ENCODE measurements around the gene ANKDD1B. TPM values are rescaled to one million over a fixed set of nuclear protein-coding genes. Genes with fewer than 3 reads are reported as not detected.

The ANKDD1B gene
- total and polyA plus RNA-seq, 2 experiments from 2014 or later, result 0.40 to 0.73 TPM

DNA sequence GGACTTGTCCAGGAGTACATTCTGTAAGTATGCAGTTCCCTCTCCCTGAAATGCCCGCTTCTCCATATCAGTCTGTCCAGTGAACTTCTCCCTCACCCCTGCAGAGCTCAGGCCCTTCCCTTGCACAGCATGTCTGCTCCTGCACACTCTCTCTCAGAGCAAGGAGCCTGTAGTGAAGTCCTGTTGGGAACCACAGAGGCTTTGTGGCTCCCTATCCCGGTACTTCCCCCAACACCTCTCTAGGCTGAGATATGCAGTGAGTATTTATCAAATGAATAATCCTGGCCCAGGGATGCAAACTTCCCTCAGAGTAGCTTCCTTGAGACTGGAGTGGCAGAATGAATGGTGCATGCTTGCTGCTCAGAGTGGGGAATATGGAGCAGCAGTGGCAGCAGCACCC is 57.2 kb downstream of the ANKDD1B start:
- Histone ChIP-seq H3K27ac (ENCODE audit: low read depth) (no peak overlapping the region), H2AFZ (no peak overlapping the region), H3F3A (replicated peaks; ENCODE audit: low read depth) (no peaks in the 10 kb centered on the region), H3K9me2 (ENCODE audit: insufficient read depth) (peaks cover 7% of the 10 kb centered on the region; the same call in 1 of the 2 replicates), H3K36me3 (ENCODE audit: insufficient read depth) (no peaks in the 10 kb centered on the region), H4K20me1 (replicated peaks; ENCODE audit: insufficient read depth) (no peaks in the 10 kb centered on the region), H3K79me2 (replicated peaks; ENCODE audit: insufficient read depth) (no peaks in the 10 kb centered on the region), H3K4me3 (no peak overlapping the region), H3K4me2 (no peak overlapping the region), H3K4me1 (ENCODE audit: insufficient read depth) (no peaks in the 10 kb centered on the region), H3K27me3 (ENCODE audit: insufficient read depth) (no peaks in the 10 kb centered on the region)
- H3K27me3 Mint-ChIP-seq (ENCODE audit: insufficient read depth, low read depth, poor library complexity), result no peaks in the 10 kb centered on the region
- ATAC-seq (peak; percentile 49), DNase-seq (ENCODE audit: low spot score) (no peak)
- H3K9me3 Mint-ChIP-seq, result no peaks in the 10 kb centered on the region
- H3K27ac Mint-ChIP-seq, result no peak overlapping the region
- peaks cover 20% of the 10 kb centered on the region for H3K4me1 Mint-ChIP-seq
- no peaks in the 10 kb centered on the region; the same call in 2 of the 3 replicates for H3K36me3 Mint-ChIP-seq (ENCODE audit: low read depth)
- TF ChIP-seq, protein P1, sequence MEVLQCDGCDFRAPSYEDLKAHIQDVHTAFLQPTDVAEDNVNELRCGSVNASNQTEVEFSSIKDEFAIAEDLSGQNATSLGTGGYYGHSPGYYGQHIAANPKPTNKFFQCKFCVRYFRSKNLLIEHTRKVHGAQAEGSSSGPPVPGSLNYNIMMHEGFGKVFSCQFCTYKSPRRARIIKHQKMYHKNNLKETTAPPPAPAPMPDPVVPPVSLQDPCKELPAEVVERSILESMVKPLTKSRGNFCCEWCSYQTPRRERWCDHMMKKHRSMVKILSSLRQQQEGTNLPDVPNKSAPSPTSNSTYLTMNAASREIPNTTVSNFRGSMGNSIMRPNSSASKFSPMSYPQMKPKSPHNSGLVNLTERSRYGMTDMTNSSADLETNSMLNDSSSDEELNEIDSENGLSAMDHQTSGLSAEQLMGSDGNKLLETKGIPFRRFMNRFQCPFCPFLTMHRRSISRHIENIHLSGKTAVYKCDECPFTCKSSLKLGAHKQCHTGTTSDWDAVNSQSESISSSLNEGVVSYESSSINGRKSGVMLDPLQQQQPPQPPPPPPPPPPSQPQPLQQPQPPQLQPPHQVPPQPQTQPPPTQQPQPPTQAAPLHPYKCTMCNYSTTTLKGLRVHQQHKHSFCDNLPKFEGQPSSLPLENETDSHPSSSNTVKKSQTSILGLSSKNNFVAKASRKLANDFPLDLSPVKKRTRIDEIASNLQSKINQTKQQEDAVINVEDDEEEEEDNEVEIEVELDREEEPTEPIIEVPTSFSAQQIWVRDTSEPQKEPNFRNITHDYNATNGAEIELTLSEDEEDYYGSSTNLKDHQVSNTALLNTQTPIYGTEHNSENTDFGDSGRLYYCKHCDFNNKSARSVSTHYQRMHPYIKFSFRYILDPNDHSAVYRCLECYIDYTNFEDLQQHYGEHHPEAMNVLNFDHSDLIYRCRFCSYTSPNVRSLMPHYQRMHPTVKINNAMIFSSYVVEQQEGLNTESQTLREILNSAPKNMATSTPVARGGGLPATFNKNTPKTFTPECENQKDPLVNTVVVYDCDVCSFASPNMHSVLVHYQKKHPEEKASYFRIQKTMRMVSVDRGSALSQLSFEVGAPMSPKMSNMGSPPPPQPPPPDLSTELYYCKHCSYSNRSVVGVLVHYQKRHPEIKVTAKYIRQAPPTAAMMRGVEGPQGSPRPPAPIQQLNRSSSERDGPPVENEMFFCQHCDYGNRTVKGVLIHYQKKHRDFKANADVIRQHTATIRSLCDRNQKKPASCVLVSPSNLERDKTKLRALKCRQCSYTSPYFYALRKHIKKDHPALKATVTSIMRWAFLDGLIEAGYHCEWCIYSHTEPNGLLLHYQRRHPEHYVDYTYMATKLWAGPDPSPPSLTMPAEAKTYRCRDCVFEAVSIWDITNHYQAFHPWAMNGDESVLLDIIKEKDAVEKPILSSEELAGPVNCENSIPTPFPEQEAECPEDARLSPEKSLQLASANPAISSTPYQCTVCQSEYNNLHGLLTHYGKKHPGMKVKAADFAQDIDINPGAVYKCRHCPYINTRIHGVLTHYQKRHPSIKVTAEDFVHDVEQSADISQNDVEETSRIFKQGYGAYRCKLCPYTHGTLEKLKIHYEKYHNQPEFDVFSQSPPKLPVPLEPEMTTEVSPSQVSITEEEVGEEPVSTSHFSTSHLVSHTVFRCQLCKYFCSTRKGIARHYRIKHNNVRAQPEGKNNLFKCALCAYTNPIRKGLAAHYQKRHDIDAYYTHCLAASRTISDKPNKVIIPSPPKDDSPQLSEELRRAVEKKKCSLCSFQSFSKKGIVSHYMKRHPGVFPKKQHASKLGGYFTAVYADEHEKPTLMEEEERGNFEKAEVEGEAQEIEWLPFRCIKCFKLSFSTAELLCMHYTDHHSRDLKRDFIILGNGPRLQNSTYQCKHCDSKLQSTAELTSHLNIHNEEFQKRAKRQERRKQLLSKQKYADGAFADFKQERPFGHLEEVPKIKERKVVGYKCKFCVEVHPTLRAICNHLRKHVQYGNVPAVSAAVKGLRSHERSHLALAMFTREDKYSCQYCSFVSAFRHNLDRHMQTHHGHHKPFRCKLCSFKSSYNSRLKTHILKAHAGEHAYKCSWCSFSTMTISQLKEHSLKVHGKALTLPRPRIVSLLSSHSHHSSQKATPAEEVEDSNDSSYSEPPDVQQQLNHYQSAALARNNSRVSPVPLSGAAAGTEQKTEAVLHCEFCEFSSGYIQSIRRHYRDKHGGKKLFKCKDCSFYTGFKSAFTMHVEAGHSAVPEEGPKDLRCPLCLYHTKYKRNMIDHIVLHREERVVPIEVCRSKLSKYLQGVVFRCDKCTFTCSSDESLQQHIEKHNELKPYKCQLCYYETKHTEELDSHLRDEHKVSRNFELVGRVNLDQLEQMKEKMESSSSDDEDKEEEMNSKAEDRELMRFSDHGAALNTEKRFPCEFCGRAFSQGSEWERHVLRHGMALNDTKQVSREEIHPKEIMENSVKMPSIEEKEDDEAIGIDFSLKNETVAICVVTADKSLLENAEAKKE (CRISPR knock-in tag; IDR thresholded peaks at IDR 0.05), result no peak
- TF ChIP-seq STAT1 (IDR thresholded peaks at IDR 0.05; ENCODE audit: unreplicated experiment) (no peak), EZH2 (IDR thresholded peaks at IDR 0.05; ENCODE audit: low read depth, unreplicated experiment) (no peak), CREB1 (CRISPR knock-in tag; IDR thresholded peaks at IDR 0.05; ENCODE audit: low read depth) (no peak), ZNF114 (CRISPR knock-in tag; IDR thresholded peaks at IDR 0.05) (no peak), JUNB (IDR thresholded peaks at IDR 0.05; ENCODE audit: unreplicated experiment) (no peak), ZNF331 (CRISPR knock-in tag; IDR thresholded peaks at IDR 0.05; ENCODE audit: low read depth) (no peak), EZH2phosphoT487 (IDR thresholded peaks at IDR 0.05; ENCODE audit: unreplicated experiment) (no peak)
- no peak overlapping the region for H3K4me3 Mint-ChIP-seq

All from GM23338 (cell line).